Psoas muscle (tissue), 8 donors: ENCODE measurements around the gene ZSCAN22. TPM values are rescaled to one million over a fixed set of nuclear protein-coding genes. Genes with fewer than 3 reads are reported as not detected.

Experiments used
- ATAC-seq, 4 donors: fragments of 200-7000 bp; cut with Tn5 transposase; one replicate each; pipeline ENCODE4 v1.9.1; 2020; ENCODE audit warnings: moderate library complexity in 3 of 4, mild to moderate bottlenecking in 2 of 4
- DNase-seq, 2 donors: peaks; one replicate each; pipeline ENCODE4 v3.0.0-alpha.2; 2020
- H3K27ac ChIP-seq: fragments of 200-600 bp; one replicate; pipeline ENCODE4 v1.8.0; 2022
- H3K27me3 ChIP-seq, 3 donors: fragments of 200-600 bp in 1 of 3; one replicate each; pipeline versions ENCODE4 v1.6.1 to v1.8.0; 2013 to 2022; ENCODE audit warnings: low read length in 2 of 3, mild to moderate bottlenecking in 2 of 3, moderate library complexity in 1 of 3; ENCODE audit not compliant: insufficient read depth in 3 of 3
- H3K36me3 ChIP-seq, 2 donors: fragments of 200-600 bp in 1 of 2; one replicate each; pipeline versions ENCODE4 v1.6.1 to v1.8.0; 2013 to 2022; ENCODE audit warnings: low read depth in 1 of 2, mild to moderate bottlenecking in 1 of 2, moderate library complexity in 1 of 2; ENCODE audit not compliant: insufficient read depth in 1 of 2
- H3K4me1 ChIP-seq: fragments of 200-600 bp; one replicate; pipeline ENCODE4 v1.8.0; 2022
- H3K4me3 ChIP-seq: fragments of 200-600 bp; one replicate; pipeline ENCODE4 v1.8.0; 2022; ENCODE audit warnings: mild to moderate bottlenecking
- H3K9me3 ChIP-seq: fragments of 200-600 bp; one replicate; pipeline ENCODE4 v1.8.0; 2022
- CTCF ChIP-seq: fragments of 200-600 bp; IDR thresholded peaks from one replicate; pipeline ENCODE4 v1.8.0; 2022; ENCODE audit warnings: antibody characterized with exemption
- WGBS, 3 donors: extraction: QIAGEN DNeasy Blood & Tissue Kit; methylation state at CpG; one replicate each; pipeline versions ENCODE4 v1.1.6 to v1.1.7; 2013; 5-methylcytosine and 5-hydroxymethylcytosine counted together
- intact Hi-C, 2 donors: fragments of 100-400 bp; cut with DNase I; formaldehyde crosslinking; loops; one replicate each; pipeline versions ENCODE4 v1.11.0 to v1.14.2; 2022
- long read RNA-seq, 2 donors: library from polyadenylated mRNA; unstranded; transcript quantifications; one replicate each; pipeline ENCODE4 v2.0.0, GENCODE V29; 2021
- polyA plus RNA-seq, 3 donors: library from polyadenylated mRNA; stranded (reverse); fragments of 200-250 nt; gene quantifications; one replicate each; pipeline ENCODE4 v1.2.3, GENCODE V29; 2013
- total RNA-seq, 4 donors: library from RNA; stranded (reverse); fragmentation: NEBNext Ultra II Directional in 2 of 4; extraction: Animal tissue kit (Norgen Biotek cat#: 25700) in 2 of 4; gene quantifications; one replicate each; pipeline versions ENCODE4 v1.2.1 to v1.2.4, GENCODE V29; 2021 to 2023
- donor health status: healthy with polysubstance abuse.
- donor health status: DM: no; HTN: no; CAD: no; lungs with moderate emphysema.
- donor health status: Bipolar disorder and iron deficiency.
- donor health status: healthy.
- donor health status: DM: yes; HTN: yes; CAD: no.
- donor health status: DM: no; HTN: no; CAD: no.
- donor health status: DM: no; HTN: no; CAD: no.
- donor health status: DM: yes; HTN: yes; CAD: no.

Gene ZSCAN22
- total RNA-seq (1 to 10 TPM; 2.0 to 3.1 (median 2.4) TPM), polyA plus RNA-seq (1 to 10 TPM; 1.1 to 1.8 (median 1.8) TPM)
- long read RNA-seq, donor 1, full-length matches to known transcripts, result 3 of 4 reads
- long read RNA-seq, donor 1, partial matches to known transcripts, result 0 of 4 reads
- long read RNA-seq, donor 1, other reads (novel, unspliced or antisense), result 1 of 4 reads
- long read RNA-seq, donor 2, full-length matches to known transcripts, result 3 of 8 reads
- long read RNA-seq, donor 2, partial matches to known transcripts, result 2 of 8 reads
- long read RNA-seq, donor 2, other reads (novel, unspliced or antisense), result 3 of 8 reads

DNA sequence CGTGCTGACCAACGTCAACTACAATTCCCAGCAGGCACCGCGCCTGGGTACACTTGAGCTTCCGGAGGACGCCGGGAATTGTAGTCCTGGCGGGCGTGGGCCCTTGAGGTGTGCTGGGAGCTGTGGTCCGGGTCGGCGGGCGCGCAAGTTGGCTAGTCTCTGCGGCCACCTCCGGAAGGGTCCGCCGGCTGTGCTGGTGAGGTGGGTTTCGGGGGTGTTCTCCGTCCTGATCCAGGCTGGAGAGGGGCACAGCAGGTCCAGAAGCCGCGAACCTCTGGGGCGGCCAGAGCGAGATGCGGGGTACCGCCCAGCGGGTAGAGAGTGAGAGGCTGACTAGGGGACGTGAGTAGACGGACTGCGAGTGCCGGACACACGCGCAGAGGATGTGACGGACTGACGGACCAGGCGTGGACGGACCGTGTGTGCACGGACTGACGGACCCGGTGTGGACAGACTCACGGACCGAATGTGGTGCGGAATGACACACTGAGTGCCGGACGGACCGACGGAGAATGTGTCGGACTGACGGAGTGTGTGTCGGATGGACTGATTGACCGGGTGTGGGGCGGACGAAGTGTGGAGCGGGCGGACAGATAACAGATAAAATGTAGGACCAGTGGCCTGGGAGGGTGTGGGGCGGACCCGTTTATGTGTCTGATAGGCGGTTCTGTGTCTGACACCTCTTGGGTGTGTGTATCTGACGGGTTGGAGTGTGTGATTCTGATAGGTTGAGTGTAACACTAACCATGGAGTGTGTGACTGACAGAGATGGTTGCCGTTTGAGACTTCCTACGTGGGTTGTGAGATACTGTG, at the start of gene ZSCAN22:
Gene ZSCAN22 (plus strand): TSS at position 81 of the 813 bp plus-strand sequence. CDS start 7,809 bp downstream, outside the sequence.
- no peaks in the 10 kb centered on the region for H3K27me3 ChIP-seq
- peak within 1 kb of the TSS; percentile 95 for H3K4me3 ChIP-seq
- H3K36me3 ChIP-seq, result peaks cover 0 to 10% of the 10 kb centered on the region in 2 donors
- peak within 1 kb of the TSS; percentile 99 for H3K27ac ChIP-seq
- no peaks in the 10 kb centered on the region for H3K9me3 ChIP-seq
- WGBS, 3 donors, result 0 to 1% (median 0%) methylated on average over 62 of the region's 62 CpGs
- TF ChIP-seq CTCF, result no peak
- intact Hi-C loops, result loop anchor here (5.0 kb wide), 2 partner anchors 35 to 125 kb away; partner anchors contain the start of genes ZNF324B (in 1 of the 2) and ZNF497 (in 1 of the 2)
- peak; percentile 98 to 99 for DNase-seq
- peaks cover 24% of the 10 kb centered on the region for H3K4me1 ChIP-seq
- ATAC-seq, result peak; percentile 97 to 98 (median 97)

DNA sequence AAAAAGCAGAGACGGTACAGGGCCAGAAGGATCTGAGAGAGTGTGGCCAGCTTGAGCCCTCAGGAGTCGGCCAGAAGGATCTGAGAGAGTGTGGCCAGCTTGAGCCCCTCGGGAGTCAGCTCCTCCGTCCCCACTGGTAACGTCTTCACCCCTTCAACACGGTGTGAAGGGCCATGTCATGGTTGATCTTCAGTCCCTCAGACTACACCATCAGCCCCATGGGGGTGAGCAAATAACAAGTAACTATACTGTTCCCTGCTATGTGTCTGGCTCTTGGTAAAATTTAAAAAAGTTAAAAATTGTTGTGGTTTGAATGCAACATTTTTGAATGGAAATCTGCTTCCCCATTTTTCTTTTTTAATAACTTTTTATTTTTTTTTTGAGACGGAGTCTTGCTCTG, 49.6 kb upstream of the ZSCAN22 start:
- Histone ChIP-seq H3K4me1 (no peaks in the 10 kb centered on the region), H3K27ac (no peak overlapping the region), H3K27me3 (no peaks in the 10 kb centered on the region), H3K9me3 (peaks cover 46% of the 10 kb centered on the region), H3K4me3 (no peak overlapping the region), H3K36me3 (peaks cover 2% of the 10 kb centered on the region in 2 donors)
- TF ChIP-seq CTCF, result no peak
- WGBS, 3 donors, result 72 to 88% (median 77%) methylated on average over 7 of the region's 7 CpGs
- DNase-seq, result no peak
- no peak for ATAC-seq
- intact Hi-C loops, result no loop called here

- no peak for TF ChIP-seq CTCF
- Histone ChIP-seq H3K4me1 (no peaks in the 10 kb centered on the region), H3K4me3 (peak overlapping the region; percentile 93), H3K27me3 (no peaks in the 10 kb centered on the region), H3K36me3 (peaks cover 2% of the 10 kb centered on the region in 2 donors), H3K9me3 (peaks cover 39% of the 10 kb centered on the region), H3K27ac (peak overlapping the region; percentile 81)
- 39 to 41% (median 39%) methylated on average over 24 to 25 of the region's 25 CpGs for WGBS, 3 donors
- intact Hi-C loops, result no loop called here
- ATAC-seq, result peak in 2 of 4 donors; percentile 9 to 24
- no peak for DNase-seq
Observed at GRCh38 chr19:58277748-58278540, 48.9 kb upstream of the ZSCAN22 start.

- Histone ChIP-seq H3K27ac (peak within 1 kb of the TSS; percentile 81), H3K9me3 (peaks cover 32% of the 10 kb centered on the region), H3K4me3 (peak within 1 kb of the TSS; percentile 93), H3K4me1 (no peaks in the 10 kb centered on the region), H3K36me3 (peaks cover 2% of the 10 kb centered on the region in 2 donors), H3K27me3 (no peaks in the 10 kb centered on the region)
- 0 to 1% (median 0%) methylated on average over 38 to 42 of the region's 42 CpGs for WGBS, 3 donors
- intact Hi-C loops, result no loop called here
- DNase-seq, result peak; percentile 96 to 97
- TF ChIP-seq CTCF, result no peak
- peak; percentile 95 to 98 (median 96) for ATAC-seq
Observed at GRCh38 chr19:58278541-58279041, 48.2 kb upstream of the ZSCAN22 start, which contains the start of gene ZNF8. ZNF8 (plus strand) TSS chr19:58278955; CDS start chr19:58279082, 127 bp downstream.
